Gastroesophageal sphincter (tissue), 3 donors: ENCODE results near the gene IDI1.

Source experiments
- EP300 ChIP-seq: sonication (generic); formaldehyde crosslinking; IDR thresholded peaks from one replicate; pipeline ENCODE4 v1.6.1; 2017; ENCODE audit warnings: antibody characterized with exemption, mild to moderate bottlenecking
- POLR2AphosphoS5 ChIP-seq: sonication (generic); formaldehyde crosslinking; IDR thresholded peaks from one replicate; pipeline ENCODE4 v1.6.1; 2017; ENCODE audit warnings: antibody characterized with exemption
- TF ChIP-seq, protein P1 (sequence below), 4 experiments: fragments of 200-600 bp in 2 of 4; fragments of 450-650 bp in 2 of 4; sonication (generic) in 1 of 4; IDR thresholded peaks; one replicate each; pipeline ENCODE4 v1.5.1; 2017 to 2019; ENCODE audit warnings: antibody characterized with exemption in 4 of 4, mild to moderate bottlenecking in 2 of 4, moderate library complexity in 2 of 4

DNA sequence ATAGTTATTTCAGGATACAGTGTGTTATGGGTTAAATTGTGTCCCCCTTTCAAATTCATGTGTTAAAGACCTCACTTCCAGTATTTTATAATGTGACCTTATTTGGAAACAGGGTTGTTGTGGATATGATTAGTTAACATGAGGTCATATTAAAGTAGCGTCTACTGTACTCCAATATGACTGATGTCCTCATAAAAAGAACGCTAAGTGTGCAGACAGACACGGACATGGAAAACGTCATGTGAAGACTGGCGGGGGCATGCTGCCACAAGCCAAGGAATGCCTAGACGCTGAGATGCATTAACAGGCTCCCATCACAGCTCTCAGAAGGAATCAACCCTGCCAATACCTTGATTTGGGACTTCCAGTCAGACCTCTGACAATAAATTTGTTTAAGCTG, 5.8 kb upstream of the IDI1 start:
- TF ChIP-seq, protein P1, sequence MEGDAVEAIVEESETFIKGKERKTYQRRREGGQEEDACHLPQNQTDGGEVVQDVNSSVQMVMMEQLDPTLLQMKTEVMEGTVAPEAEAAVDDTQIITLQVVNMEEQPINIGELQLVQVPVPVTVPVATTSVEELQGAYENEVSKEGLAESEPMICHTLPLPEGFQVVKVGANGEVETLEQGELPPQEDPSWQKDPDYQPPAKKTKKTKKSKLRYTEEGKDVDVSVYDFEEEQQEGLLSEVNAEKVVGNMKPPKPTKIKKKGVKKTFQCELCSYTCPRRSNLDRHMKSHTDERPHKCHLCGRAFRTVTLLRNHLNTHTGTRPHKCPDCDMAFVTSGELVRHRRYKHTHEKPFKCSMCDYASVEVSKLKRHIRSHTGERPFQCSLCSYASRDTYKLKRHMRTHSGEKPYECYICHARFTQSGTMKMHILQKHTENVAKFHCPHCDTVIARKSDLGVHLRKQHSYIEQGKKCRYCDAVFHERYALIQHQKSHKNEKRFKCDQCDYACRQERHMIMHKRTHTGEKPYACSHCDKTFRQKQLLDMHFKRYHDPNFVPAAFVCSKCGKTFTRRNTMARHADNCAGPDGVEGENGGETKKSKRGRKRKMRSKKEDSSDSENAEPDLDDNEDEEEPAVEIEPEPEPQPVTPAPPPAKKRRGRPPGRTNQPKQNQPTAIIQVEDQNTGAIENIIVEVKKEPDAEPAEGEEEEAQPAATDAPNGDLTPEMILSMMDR (IDR thresholded peaks at IDR 0.05) = no peak
- TF ChIP-seq EP300 (no peak), POLR2AphosphoS5 (no peak)
